Ramos (cell line): ENCODE results near the gene ETV3.

Experiments
- in situ Hi-C: fragments of 300-500 bp; cut with MboI; formaldehyde crosslinking; loops from one replicate; pipeline ENCODE4 v1.14.3; 2022; ENCODE audit warnings: low sequenced_read_pairs; ENCODE audit not compliant: unreplicated experiment

ETV3 gene

DNA sequence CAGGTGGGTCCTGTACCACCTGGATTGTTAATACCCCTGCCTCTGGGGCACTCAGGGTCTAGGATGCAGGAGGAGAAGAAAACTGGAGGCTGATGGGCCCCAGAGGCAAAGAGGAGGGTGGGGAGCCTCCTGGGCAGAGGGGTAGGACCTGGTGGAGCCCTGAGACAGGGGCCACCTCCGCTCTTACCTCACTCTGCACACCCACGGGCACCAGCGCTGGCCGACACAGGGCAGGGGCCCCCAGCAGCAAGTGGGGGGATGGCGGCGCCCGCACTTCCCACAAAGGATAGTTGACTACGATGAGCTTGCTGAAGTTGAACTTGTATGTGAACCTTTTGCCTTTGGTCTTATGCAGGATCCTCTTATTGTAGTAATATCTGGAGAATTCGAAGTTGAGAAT, 39.7 kb downstream of the ETV3 start:
- in situ Hi-C loops = no loop called here

GRCh38 chr1:157097692-157098091, 40.5 kb downstream of the ETV3 start:
- in situ Hi-C loops = no loop called here

DNA sequence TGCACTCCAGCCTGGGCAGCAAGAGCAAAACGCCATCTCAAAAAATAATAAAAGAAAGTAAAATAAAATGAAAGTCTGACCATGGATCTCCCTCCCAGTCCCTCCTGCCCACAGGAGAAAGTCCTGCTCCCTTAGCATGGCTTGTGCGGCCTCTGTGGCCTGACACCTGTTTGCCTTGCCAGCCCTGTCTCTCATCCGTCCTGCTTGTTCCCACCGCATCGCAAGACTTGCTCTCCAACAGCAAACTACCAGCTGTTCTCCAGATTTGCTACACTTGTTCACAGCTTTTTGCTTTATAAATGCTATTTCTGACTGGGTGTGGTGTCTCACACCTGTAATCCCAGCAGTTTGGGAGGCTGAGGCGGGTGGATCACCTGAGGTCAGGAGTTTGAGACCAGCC, 41.3 kb downstream of the ETV3 start:
- in situ Hi-C loops = no loop called here

DNA sequence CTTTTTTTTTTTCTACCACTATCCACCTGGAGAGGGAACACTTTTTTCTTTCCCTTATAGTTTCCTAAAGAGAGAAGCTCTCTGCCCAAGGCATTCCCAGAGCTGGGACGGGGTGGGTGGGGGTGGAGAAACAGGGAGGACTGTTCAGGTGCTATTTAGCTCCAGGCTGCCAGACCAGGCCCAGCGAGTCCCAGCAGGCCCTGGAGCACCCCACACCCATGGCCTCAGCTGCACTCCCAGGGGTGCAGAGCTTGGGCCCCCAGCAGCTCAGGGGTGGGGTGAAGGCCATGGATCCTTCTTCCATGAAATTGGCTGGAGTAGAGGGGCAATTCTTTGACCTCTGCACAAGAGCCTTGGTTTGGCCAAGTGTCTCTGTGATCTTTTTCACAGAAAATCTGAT, 42.6 kb downstream of the ETV3 start:
- in situ Hi-C loops = no loop called here

DNA sequence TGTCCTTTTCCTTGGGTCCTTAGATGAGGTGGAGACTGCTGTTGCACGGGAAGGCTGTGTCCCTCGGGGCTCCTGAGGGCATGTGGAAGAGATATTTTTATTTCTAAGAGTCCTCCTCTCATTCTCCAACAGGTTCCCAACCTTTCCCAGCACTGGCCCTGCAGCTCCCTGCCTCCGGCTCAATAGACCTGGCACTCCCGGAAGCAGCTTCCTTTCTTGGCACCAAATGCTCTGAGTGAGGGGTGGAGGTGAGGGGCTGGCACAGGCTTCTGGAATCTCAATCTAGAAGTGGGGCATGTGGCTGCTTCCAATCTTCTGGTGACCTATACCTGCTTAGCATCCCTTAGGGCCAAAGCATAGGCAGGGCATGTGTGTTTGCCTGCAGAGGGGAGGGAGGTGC, 43.1 kb downstream of the ETV3 start:
- in situ Hi-C loops = no loop called here

DNA sequence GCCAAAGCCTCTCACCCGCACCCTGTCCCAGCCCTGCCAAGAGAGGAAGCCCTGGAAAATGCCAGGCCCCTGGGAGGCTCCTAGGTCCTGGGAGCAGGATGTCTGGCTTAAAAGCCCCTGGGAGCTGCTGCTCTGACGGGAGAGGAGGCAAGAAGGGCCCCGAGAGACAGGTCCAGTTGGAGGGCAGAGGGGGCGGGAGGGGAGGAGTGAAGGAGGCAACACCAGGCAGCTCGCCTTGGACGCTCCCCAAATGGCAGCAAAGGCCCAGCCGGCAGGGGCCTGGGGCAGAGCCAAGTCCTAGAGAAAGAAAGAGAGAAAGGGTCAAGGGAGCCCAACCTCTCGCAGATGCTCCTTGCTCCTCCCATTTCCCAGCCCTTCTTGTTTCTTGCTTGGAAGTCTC, 45.4 kb downstream of the ETV3 start:
- in situ Hi-C loops = loop anchor here (5.0 kb wide), 1 partner anchor 69 kb away; no protein-coding TSS in a partner anchor

DNA sequence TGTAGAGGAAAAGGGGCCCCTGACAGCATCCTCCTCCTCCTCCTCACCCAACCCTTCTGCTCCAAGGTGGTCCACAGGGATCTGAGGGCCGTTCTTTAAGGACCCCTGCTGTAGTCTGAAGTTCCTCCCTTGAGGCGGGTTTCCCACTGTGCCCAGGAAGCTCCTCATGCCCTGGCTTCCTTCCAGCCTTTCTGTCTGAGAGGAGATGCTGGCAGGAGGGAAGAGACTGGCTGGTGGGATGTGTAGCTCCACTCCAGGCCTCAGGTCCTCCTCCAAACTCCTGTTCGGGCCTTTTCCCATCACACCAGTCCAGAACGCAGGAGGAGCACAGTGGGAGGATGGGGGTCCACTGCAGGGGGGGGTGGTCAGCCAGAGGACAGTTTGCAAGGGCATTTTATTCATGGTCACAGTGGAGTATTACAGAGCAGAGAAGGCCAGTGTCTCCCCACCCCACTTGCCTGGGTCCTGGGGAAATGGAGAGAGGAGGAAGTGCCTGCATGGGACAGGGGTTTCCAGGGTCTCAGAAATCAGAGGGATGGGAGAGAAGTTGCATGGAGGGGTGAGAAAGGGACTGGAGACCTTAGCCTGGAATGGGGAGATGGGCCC, 46.4 kb downstream of the ETV3 start:
- in situ Hi-C loops = loop anchor here (5.0 kb wide), 1 partner anchor 71 kb away; no protein-coding TSS in a partner anchor

DNA sequence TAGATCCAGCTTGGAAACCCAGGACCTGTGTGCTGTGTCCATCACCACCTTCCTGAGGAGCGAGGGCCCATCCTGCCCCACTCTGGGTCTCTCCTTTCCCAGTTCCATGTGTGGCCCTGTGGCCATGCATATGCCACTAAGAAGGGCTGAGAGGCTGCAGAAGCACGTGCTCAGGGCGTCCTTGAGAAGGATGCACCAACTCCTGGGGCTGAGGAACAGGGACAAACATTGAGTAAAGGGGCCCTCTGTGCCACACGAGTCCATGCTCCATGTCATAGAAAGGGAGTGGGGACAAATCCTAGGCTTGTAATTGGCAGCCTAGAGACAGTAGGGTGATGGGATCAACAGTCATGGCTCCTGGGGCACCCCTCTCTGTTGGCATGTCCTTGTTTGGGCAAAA, 47.0 kb downstream of the ETV3 start:
- in situ Hi-C loops = loop anchor here (5.0 kb wide), 1 partner anchor 71 kb away; no protein-coding TSS in a partner anchor

GRCh38 chr1:157090771-157091170, 47.4 kb downstream of the ETV3 start:
- in situ Hi-C loops = loop anchor here (5.0 kb wide), 1 partner anchor 72 kb away; no protein-coding TSS in a partner anchor

- in situ Hi-C loops = loop anchor here (5.0 kb wide), 1 partner anchor 72 kb away; no protein-coding TSS in a partner anchor
Measured at GRCh38 chr1:157090196-157090647, 48.0 kb downstream of the ETV3 start.

GRCh38 chr1:157089789-157090188, 48.4 kb downstream of the ETV3 start:
- in situ Hi-C loops = loop anchor here (5.0 kb wide), 1 partner anchor 73 kb away; no protein-coding TSS in a partner anchor

DNA sequence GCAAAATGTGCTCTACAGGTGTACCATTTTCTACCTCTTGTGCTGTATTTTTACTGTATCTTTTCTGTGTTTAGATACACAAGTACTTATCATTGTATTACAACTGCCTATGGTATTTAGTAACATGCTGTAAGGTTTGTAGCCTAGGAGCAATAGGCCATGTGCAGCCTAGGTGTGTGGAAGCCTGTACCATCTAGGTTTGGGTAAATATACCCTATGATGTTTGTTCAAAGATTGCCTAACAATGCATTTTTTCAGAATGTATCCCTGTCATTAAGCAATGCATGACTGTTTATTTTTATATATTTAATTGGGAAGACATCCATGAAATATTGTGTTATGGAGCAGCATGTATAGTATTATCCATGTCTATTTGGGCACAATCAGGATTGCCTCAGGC, 49.6 kb downstream of the ETV3 start:
- in situ Hi-C loops = no loop called here

GRCh38 chr1:157087030-157087429, 51.2 kb downstream of the ETV3 start:
- in situ Hi-C loops = no loop called here

- in situ Hi-C loops = no loop called here
Measured at GRCh38 chr1:157086299-157086698, 51.9 kb downstream of the ETV3 start.

GRCh38 chr1:157085421-157085820, 52.8 kb downstream of the ETV3 start:
- in situ Hi-C loops = no loop called here

GRCh38 chr1:157084720-157085119, 53.5 kb downstream of the ETV3 start:
- in situ Hi-C loops = no loop called here

DNA sequence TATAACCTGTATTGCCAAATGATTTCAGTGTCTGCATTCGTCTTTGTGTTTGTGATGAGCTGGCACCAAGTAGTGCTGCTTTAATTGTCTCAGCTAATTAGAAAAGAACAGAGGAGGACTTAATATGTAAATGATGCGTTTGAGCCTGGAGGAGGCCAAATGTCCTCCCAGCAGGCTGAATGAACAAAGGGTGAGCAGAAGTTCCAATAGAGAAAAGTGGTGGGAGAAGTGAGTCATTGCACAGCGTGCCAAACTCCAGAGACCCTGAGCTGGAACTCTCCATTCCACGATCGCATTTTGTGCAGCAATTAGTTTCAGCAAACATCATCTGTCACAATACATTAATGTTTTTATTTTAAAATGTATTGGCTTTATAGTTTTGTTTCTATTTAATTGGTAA, 56.5 kb downstream of the ETV3 start:
- in situ Hi-C loops = no loop called here

DNA sequence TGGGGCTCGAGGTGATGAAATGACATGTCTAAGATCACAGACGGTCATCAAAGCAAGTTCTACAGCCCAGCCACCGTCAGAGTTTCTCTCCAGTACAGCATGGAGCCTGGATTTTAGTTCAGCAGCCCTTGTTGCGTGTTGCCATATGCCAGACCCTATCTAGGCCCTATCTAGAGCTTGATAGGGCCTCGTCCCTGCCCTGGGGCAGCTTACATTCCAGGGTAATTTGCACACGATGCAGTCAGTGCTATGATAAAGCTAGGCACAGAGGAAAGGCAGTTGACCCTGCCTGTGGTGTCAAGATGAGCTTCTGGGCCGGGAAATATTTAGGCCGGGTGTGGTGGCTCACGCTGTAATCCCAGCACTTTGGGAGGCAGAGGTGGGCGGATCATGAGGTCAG, 57.5 kb downstream of the ETV3 start:
- in situ Hi-C loops = no loop called here

GRCh38 chr1:157077394-157077793, 60.8 kb downstream of the ETV3 start:
- in situ Hi-C loops = no loop called here

DNA sequence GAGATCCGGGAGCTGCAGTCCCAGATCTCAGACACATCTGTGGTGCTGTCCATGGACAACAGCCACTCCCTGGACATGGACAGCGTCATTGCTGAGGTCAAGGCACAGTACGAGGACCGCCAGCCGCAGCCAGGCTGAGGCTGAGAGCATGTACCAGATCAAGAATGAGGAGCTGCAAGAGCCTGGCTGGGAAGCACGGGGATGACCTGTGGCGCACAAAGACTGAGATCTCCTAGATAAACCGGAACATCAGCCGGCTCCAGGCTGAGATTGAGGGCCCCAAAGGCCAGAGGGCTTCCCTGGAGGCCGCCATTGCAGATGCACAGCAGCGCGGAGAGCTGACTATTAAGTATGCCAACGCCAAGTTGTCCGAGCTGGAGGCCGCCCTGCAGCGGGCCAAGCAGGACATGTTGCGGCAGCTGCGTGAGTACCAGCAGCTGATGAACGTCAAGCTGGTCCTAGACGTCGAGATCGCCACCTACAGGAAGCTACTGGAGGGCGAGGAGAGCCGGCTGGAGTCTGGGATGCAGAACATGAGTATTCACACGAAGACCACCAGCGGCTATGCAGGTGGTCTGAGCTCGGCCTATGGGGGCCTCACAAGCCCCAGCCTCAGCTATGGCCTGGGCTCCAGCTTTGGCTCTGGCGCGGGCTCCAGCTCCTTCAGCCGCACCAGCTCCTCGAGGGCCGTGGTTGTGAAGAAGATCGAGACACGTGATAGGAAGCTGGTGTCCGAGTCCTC, 64.1 kb downstream of the ETV3 start:
- in situ Hi-C loops = no loop called here
